GM19043 (cell line): ENCODE measurements around the gene NCF4.

Source experiments
- ATAC-seq: cut with Tn5 transposase; IDR thresholded peaks from one replicate; pipeline ENCODE4 v1.9.1; 2021; ENCODE audit warnings: low read depth; ENCODE audit not compliant: unreplicated experiment

Gene NCF4

DNA sequence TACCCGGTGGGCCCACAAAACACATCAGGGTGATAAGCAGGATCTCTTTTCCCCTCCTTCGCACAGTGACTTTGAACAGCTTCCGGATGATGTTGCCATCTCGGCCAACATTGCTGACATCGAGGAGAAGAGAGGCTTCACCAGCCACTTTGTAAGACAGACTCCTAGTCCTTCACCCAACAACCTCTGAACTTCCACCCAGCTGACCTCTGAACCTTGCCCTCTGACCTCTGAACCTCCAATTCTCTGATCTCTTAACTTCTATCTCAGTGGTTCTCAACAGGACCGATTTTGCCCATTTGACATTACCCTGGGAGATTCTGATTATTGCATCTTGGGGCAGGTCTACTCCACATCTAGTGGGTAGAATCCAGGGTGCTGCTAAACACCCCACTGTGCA lies 3.2 kb downstream of the NCF4 start:
- ATAC-seq = no peak

DNA sequence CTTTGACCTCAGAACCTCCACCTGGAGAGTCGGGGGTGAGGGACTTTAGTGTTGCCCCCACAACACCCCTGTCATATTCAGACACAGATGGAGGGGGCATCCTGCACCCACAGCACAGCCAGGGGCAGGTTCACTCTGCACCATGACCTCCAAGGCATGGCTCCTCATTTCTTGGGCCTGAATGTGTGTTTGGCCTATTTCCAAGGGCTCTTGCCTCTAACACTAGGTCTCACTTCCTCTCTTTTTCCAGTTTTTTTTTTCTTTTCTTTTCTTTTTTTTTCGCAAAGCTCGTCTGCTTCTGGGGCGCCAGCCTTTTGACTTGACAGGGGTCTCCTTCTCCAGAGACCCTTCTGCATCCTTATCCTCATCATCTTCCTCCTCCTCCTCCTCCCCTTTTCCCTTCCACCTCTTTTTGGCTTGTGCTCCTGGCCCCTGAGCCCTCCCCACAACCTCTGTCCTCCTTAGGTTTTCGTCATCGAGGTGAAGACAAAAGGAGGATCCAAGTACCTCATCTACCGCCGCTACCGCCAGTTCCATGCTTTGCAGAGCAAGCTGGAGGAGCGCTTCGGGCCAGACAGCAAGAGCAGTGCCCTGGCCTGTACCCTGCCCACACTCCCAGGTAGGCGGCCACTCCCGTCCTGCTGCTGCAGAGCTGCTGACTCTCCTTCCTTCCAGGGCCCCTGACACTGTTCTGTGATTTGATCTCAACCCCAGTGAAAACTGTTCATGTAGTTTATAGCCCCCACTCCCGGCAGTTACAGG lies 3.8 kb downstream of the NCF4 start:
- no peak for ATAC-seq

DNA sequence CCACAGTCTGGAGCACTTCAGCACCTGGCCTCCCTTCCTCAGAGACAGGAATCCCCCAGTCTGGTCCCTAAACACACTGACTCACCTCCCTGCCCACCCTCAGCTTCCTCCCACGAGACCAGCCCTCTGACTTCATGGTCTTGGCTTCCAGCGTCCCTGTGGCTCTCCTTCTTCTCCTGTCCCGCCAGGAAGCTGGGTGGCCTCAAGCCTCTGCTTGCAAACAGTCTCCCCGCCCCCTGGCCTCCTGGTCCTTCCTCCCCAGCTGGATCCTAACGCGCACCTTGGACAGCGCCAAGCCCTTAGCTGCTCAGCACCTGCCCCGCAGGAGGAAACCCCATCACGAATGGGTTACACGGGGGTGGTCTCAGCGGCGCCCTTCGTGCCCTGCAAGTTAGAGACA lies 4.5 kb downstream of the NCF4 start:
- no peak for ATAC-seq

DNA sequence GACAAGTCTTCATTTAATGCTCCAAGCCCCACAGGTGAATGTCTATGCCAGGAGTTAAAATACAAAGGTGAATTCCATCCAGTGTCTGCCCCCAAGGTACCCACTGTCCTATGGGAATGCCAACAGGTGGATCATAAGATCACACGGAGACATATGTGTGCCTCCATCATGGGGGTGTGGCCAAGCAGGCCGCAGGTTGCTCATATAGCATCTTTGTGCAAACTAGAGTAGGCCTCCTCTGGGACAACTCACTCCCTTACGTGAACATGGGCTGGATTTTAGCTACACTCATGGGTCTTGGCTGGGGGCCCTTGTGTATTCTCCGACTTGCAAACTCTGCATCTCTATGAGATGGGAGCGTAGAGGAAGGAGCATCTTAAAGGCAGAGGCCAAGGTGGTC lies 6.9 kb downstream of the NCF4 start:
- no peak for ATAC-seq

DNA sequence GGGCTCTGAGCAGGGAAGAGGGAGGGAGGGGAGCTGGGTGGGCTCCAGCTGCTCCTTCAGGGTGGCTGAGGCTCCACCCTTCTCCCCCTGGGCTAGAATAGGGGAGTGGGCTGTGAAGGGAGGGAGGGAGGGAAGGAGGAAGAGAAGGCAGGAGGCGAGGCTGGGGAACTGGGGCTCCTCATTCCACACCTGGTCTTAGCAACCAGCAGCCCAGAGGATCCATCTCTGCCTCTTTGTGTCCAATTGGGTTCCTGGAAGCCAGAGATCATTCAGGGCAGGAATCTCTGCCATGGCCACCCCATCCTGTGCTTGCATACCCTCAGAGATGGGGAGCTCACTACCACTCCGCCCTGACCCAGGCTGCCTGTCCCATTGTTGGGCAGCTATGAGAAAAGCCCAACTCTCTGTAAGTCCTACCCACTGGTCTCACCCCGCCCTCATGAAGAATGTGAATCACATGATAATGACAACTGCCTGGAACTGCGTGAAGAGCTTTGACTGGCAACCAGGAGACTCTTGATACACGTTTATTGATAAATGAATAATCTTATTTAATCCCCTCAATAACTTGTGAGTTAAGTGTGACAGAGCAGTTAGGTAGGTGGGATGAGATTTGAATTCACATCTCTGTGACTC lies 7.9 kb downstream of the NCF4 start:
- ATAC-seq = no peak

DNA sequence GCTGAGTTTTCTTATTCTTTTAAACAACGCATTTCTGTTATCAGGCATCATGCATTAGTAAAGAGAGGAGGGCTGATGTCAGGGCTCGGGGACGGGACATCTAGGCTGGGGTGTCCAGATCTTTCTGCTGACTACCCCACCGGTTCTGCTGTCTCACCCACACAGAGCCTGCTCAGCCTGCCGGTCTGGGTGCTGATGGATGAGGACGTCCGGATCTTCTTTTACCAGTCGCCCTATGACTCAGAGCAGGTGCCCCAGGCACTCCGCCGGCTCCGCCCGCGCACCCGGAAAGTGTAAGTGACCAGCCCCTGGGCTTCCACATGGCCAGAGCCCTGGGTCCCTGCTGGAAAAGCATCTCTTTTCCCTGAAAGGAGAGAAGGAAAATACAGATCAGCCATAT lies 9.4 kb downstream of the NCF4 start:
- ATAC-seq = no peak

DNA sequence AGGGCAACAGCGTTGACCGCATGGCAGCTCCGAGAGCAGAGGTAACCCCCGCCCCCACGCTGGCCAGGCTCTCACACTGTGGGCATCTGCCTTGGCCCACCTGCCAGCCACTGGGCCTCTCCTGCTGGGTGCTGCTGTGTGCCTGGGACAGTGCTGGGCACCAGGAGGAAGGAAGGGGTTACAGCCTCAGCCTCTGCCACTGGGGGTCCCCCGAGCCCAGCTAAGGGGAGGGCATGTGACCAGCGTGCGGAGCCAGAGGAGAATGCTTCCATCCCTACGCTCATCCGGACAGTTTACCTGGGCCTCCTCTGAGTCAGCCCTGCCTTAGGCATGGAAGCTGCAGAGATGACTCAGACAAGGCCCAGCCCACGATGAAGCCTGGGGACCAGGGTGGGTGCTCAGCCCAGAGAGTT lies 10.9 kb downstream of the NCF4 start:
- no peak for ATAC-seq

DNA sequence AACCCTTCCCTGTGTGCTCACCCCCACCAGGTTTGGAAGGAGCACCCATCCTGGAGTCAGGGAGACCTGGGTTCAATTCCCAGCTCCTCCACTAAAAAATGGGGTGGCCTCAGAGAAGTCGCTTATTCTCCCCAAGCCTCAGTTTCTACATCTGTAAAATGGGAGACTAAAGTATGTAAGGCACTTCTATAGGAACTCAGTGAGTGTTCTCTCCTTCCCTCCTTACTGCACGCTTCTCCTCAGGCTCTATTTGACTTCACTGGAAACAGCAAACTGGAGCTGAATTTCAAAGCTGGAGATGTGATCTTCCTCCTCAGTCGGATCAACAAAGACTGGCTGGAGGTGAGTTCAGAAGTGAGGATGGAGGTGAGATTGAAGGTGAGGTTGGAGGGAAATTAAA lies 11.3 kb downstream of the NCF4 start:
- ATAC-seq = no peak

DNA sequence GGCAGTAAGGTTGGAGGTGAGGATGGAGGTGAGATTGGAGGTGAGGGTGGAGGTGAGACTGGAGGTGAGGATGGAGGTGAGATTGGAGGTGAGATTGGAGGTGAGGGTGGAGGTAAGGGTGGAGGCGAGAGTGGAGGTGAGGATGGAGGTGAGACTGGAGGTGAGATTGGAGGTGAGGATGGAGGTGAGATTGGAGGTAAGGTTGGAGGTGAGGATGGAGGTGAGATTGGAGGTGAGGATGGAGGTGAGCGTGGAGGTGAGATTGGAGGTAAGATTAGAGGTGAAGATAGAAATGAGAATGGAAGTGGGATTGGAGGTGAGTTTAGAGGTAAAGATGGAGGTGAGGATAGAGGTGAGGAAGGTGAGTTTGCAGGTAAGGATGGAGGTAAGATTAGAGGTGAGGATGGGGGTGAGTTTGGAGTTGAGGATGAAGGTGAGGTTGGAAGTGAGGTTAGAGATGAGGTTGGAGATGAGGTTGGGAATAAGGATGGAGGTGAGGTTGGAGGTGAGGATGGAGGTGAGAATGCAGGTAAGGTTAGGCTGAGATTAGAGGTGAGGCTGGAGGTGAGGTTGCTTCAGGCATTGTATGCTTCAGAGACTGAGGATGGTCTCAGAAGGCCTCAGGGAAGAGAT lies 12.2 kb downstream of the NCF4 start:
- no peak for ATAC-seq

DNA sequence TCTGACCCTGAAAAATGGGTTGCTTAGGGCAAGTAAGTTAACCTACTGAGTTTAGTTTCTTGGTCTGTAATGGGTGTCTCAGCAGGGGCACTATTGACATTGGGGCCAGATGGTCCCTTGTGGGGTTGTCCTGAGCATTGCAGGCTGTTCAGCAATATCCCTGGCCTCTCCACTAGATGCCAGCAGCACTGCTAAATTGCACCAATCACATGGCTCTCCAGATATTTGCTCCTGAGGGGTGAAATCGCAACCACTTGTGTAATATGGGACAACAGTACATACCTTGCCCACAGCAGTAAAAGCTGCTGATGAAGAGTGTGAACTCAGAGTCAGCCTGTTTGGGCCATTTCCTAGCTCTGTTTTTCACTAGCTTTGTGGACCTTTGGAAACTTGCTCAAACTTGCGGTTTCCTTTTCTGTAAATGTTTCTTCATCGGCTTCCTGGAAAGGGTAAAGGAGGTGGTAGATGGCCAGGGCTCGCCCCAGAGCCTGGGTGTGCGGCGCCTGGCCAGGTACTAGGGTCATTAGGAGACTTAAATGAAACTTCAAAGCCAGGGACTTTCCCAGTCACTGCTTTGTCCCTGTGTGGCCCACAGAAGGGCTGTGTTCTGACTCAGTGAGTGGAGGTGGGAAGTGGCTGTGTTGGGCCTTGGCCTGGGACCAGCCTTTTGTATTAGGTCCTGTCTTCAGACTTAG lies 13.0 kb downstream of the NCF4 start:
- ATAC-seq = no peak

DNA sequence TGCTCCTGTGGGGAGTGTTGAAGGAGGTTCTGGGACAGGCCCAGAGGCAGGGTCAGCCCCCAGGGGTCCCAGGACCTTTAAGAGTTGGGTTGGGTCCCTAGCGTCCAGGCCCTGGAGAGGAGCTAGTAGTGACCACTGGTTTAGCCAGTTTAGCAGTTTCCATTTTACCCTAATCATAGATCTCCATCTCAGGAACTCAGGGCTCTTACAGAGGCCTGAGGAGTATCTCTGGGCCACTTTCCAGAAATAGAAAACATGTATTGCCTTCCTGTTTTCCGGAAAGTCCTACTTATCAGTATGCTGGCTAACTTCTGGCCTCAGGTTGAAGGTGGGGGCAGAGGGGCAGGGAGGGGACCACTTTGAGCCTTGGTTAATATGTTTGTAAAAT lies 13.5 kb downstream of the NCF4 start:
- ATAC-seq = no peak

DNA sequence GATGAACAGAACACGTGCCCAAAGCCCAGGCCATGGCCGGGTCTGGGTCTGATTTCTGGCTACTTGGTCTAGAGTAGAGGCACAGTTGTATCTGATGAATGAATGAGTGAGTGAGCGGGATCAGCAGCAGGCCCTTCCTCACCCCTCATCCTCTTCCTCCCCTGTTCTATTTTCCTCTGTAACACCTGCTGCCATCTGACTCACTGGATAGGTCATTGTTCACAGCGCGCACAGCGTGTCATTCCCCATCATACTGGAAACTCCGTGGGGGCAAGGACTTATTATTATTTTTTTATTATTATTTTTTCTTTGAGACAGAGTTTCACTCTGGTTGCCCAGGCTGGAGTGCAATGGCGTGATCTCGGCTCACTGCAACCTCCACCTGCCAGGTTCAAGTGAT lies 13.9 kb downstream of the NCF4 start:
- ATAC-seq = no peak

DNA sequence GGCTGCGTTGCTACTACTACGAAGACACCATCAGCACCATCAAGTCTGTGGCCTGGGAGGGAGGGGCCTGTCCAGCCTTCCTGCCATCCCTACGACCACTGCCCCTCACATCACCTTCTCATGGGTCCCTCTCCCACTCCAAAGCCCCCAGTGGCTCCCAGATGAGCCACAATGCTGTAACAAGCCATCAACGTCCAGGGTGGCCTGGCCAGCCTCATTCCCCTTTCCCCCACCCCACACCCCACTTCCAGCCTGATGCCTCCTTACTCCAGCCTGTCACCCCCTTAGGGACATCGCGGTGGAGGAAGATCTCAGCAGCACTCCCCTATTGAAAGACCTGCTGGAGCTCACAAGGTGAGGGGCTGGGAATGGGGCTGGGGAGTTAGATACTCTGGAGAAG lies 14.9 kb downstream of the NCF4 start:
- ATAC-seq = no peak

DNA sequence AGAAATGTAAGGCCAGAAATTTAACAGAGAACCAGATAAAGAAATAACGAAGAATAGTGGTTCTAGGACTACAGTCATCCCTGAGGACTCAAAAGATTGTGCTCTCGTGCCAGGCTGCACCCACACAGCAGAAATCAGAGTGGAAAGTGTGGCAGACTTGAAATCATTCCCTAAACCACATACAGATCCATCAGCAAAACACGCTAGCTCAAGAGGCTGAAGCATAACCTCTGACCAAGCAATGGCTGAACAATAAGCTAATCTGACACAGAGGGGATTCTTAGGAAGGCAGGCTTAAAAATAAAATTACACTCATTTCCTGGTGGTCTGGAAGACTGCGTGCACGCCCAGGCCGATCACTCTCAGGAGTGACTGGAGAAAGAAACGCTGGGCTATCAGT lies 19.0 kb downstream of the NCF4 start:
- ATAC-seq = no peak

DNA sequence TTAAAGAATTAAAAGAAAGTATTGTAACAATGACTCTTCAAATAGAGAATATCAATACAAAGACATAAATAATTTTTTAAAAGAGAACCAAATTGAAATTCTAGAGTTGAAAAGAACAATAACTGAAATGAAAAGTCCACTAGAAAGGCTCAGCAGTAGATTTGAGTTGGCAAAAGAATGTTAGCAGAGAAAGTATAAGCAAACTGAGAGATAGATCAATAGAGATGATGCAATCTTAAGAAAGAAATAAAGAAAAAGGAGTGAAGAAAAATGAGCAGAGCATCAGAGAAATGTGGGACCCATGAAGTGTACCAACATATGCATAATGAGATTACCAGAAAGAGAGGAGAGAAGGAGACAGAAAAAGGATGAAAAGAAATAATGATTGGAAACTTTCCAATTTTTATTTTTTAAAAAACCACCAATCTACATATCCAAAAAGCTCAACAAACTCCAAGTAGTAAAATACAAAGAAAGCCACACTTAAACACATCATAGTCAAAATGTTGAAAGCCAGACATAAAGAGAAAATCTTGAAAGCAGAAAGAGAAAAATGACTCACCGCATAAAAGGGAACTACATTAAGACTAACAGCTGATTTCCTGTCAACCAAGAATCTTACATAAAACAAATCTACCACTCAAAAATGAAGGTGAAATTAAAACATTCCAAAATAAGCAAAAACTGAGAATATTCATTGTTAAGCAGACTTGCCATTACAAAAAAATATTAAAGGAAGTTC lies 20.9 kb downstream of the NCF4 start:
- ATAC-seq = no peak

DNA sequence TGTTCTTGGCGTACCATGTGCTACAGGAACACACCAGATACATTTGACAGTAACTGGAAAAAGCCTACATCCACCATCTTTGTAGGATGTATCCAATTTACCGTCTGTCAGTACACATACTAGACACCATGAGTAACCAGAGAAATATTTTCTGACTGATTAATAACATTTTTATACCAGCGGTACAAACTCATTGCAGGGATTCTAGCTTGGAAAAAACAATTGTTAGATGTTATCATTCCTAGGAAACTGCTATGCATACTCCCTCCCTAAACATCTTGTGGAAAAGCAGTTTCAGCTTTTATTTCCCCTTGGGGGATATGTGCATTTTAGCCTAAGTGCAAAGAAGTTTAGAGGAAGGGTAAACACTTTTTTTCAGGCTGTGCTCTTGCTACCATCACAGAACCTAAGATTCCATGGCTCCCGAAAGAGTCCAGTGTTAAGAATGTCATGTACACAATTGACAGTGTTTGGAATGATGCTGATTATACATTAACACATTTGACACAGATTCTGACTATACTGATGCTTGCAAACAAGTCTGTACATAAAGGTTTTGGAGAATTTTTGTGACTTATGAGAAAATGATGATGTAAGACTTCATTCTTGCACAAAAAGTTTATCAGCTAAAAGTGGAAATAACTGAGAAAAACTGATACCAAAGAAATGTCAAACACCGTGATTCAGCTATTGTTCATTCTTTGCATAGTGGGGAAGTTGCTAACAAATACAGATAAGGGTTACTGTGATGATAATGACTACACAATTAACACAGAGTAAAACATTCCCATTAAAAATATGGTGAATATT lies 23.7 kb downstream of the NCF4 start:
- ATAC-seq = no peak

DNA sequence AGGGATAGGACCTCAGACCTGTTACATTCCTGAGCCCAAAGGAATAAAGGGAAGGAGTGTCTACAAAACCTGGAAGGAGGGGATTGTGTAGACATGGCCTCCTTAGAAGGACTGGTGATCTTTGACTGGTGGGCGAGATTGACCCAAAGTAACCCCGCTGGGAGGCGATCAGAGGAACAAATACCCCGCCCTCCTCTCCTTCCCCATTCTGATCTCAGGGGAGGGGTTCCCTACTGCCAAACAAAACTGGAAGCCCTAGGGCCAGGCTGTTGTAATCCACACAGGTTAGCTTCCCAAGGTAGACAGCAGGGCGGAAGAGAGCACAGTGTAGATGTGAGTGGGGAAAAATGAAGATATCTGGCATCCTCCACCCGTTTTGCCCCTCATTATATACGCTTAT lies 24.7 kb downstream of the NCF4 start:
- no peak for ATAC-seq

DNA sequence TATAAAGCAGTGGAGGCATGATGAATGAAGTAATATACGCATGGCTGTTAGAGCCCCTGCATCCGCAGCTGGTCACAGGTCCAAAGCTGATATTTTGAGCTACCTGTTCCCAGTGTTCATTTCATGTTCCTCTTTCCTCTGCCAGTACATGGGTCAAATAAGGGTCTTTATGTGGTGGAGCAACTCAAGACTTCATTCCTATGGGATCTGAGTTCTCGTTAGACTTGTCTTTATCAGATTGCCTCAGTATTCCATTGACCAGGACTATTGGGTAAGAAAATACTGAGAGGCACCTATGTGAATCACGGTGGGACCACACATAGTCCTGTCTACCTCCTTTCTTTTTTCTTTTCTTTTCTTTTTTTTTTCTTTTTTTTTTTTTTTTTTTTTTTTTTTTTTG lies 25.2 kb downstream of the NCF4 start:
- ATAC-seq = no peak

DNA sequence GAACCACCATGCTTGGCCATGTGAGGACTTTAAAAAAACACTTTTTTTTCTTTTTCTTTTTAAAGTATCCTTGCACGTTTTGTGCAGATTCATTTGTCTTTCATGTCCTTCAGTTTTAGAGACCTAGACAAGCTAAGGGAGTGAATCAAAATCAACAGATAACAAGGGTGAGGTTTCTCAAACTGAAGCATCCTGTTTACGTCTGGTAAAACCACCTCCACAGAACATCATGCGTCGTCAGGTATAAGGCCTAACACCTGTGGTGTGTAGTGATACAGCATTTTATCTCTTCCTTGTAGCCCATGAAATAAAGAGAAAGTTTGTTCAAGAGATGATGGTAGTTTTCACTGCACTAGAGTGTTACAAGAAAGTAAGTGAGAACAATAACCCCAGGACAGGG lies 26.4 kb downstream of the NCF4 start:
- no peak for ATAC-seq

DNA sequence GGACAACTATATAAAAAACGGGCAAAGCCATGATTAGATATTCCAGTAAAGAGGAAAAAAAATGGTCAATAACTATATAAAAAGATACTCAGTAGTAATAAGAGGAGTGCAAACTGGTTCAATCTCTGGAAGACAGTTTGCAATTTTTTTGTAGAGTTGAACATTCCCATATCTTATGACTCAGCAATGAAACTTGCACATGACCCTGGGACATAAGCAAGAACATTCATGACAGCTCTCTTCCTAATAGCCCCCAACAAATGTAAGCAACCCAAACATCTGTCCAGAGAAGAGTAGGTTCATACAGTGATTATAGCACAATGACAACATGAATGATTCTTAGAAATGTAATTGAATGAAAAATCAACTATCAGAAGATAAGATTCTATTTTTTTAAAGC lies 30.8 kb downstream of the NCF4 start:
- no peak for ATAC-seq
